Parathyroid adenoma (tissue), 2 donors: Measurements from ENCODE around the gene SEC24A.
"Not testable (repeated sequence)": the region's sequence is repeated elsewhere in the genome, so short reads cannot be mapped to it uniquely, and the experiment has no call there.

Experiments used
- H2AFZ ChIP-seq: fragments of 300-600 bp; sonication (generic); one replicate; pipeline ENCODE4 v1.7.0; 2017; ENCODE audit warnings: antibody characterized with exemption, mild to moderate bottlenecking
- H3K27ac ChIP-seq: fragments of 300-600 bp; sonication (generic); one replicate; pipeline ENCODE4 v1.7.0; 2017
- H3K27me3 ChIP-seq: fragments of 300-600 bp; sonication (generic); one replicate; pipeline ENCODE4 v1.7.0; 2017; ENCODE audit warnings: low read length; ENCODE audit not compliant: control insufficient read depth, insufficient read depth
- H3K36me3 ChIP-seq: fragments of 300-600 bp; sonication (generic); one replicate; pipeline ENCODE4 v1.7.0; 2017; ENCODE audit warnings: low read length; ENCODE audit not compliant: control insufficient read depth, insufficient read depth
- H3K4me1 ChIP-seq: fragments of 300-600 bp; sonication (generic); one replicate; pipeline ENCODE4 v1.7.0; 2017; ENCODE audit warnings: control low read depth
- H3K4me2 ChIP-seq: fragments of 300-600 bp; sonication (generic); one replicate; pipeline ENCODE4 v1.7.0; 2017; ENCODE audit warnings: low read length
- H3K4me3 ChIP-seq: fragments of 300-600 bp; sonication (generic); one replicate; pipeline ENCODE4 v1.7.0; 2017; ENCODE audit warnings: low read depth, low read length
- H3K79me2 ChIP-seq: fragments of 300-600 bp; sonication (generic); one replicate; pipeline ENCODE4 v1.7.0; 2017; ENCODE audit warnings: control low read depth
- H3K9ac ChIP-seq: fragments of 300-600 bp; sonication (generic); one replicate; pipeline ENCODE4 v1.7.0; 2017; ENCODE audit warnings: mild to moderate bottlenecking
- H3K9me3 ChIP-seq: fragments of 300-600 bp; sonication (generic); one replicate; pipeline ENCODE4 v1.7.0; 2017; ENCODE audit warnings: low read length; ENCODE audit not compliant: control insufficient read depth
- CTCF ChIP-seq: fragments of 300-600 bp; sonication (generic); IDR thresholded peaks from one replicate; pipeline ENCODE4 v1.7.0; 2017; ENCODE audit warnings: antibody characterized with exemption, mild to moderate bottlenecking
- donor health status: primary hyperparathyroidism.

The SEC24A gene

GRCh38 chr5:134659922-134660321 lies 11.3 kb downstream of the SEC24A start:
- TF ChIP-seq CTCF, result no peak
- H3K4me3 ChIP-seq, result no peak overlapping the region
- H3K4me2 ChIP-seq, result no peak overlapping the region
- H3K79me2 ChIP-seq, result peaks cover 39% of the 10 kb centered on the region
- H2AFZ ChIP-seq, result no peak overlapping the region
- H3K4me1 ChIP-seq, result no peaks in the 10 kb centered on the region
- H3K36me3 ChIP-seq, result no peaks in the 10 kb centered on the region
- no peaks in the 10 kb centered on the region for H3K27me3 ChIP-seq
- H3K27ac ChIP-seq, result no peak overlapping the region
- no peaks in the 10 kb centered on the region for H3K9me3 ChIP-seq
- no peak overlapping the region for H3K9ac ChIP-seq

GRCh38 chr5:134662971-134663370 lies 14.4 kb downstream of the SEC24A start:
- H3K9ac ChIP-seq, result no peak overlapping the region
- no peaks in the 10 kb centered on the region for H3K9me3 ChIP-seq
- H2AFZ ChIP-seq, result no peak overlapping the region
- TF ChIP-seq CTCF, result no peak
- H3K27me3 ChIP-seq, result no peaks in the 10 kb centered on the region
- no peak overlapping the region for H3K27ac ChIP-seq
- peaks cover 31% of the 10 kb centered on the region for H3K79me2 ChIP-seq
- no peak overlapping the region for H3K4me2 ChIP-seq
- H3K4me3 ChIP-seq, result no peak overlapping the region
- no peaks in the 10 kb centered on the region for H3K4me1 ChIP-seq
- no peaks in the 10 kb centered on the region for H3K36me3 ChIP-seq

GRCh38 chr5:134664448-134664847 lies 15.9 kb downstream of the SEC24A start:
- no peaks in the 10 kb centered on the region for H3K36me3 ChIP-seq
- H3K9me3 ChIP-seq, result no peaks in the 10 kb centered on the region
- peaks cover 21% of the 10 kb centered on the region for H3K79me2 ChIP-seq
- no peaks in the 10 kb centered on the region for H3K4me1 ChIP-seq
- no peak overlapping the region for H3K9ac ChIP-seq
- TF ChIP-seq CTCF, result no peak
- H3K4me2 ChIP-seq, result no peak overlapping the region
- no peak overlapping the region for H3K27ac ChIP-seq
- H3K27me3 ChIP-seq, result no peaks in the 10 kb centered on the region
- H2AFZ ChIP-seq, result no peak overlapping the region
- no peak overlapping the region for H3K4me3 ChIP-seq

GRCh38 chr5:134673546-134673945 lies 25.0 kb downstream of the SEC24A start:
- H3K36me3 ChIP-seq, result not testable (repeated sequence)

GRCh38 chr5:134677357-134677756 lies 28.8 kb downstream of the SEC24A start:
- H3K79me2 ChIP-seq, H3K4me2 ChIP-seq, H2AFZ ChIP-seq, H3K4me3 ChIP-seq, H3K27ac ChIP-seq, H3K36me3 ChIP-seq, H3K9ac ChIP-seq, H3K4me1 ChIP-seq, H3K9me3 ChIP-seq, H3K27me3 ChIP-seq: not testable (repeated sequence)

More at GRCh38 chr5:134673546-134673945, 25.0 kb downstream of the SEC24A start:
- not testable (repeated sequence) for H3K9me3 ChIP-seq, H3K9ac ChIP-seq, H3K4me1 ChIP-seq, H3K27me3 ChIP-seq, H3K4me3 ChIP-seq, H3K79me2 ChIP-seq, H3K4me2 ChIP-seq, H2AFZ ChIP-seq, H3K27ac ChIP-seq

GRCh38 chr5:134690144-134690543 lies 41.6 kb downstream of the SEC24A start:
- not testable (repeated sequence) for H3K36me3 ChIP-seq, H3K27ac ChIP-seq, H3K9me3 ChIP-seq, H3K4me1 ChIP-seq, H3K79me2 ChIP-seq, H3K4me2 ChIP-seq, H3K4me3 ChIP-seq, H2AFZ ChIP-seq, H3K27me3 ChIP-seq, H3K9ac ChIP-seq
